ENCODE data around the gene FADS2. TPM values are rescaled to one million over a fixed set of nuclear protein-coding genes. Genes with fewer than 3 reads are reported as not detected.

The FADS2 gene
- total RNA-seq, result 182 and 322 TPM in 2 replicates

GRCh38 chr11:61827571-61828378 is at the start of gene FADS2:
TSS of gene FADS2 (plus strand) at chr11:61828300. CDS start at chr11:61828391, 91 bp downstream.

GRCh38 chr11:61792310-61793082 is 35.6 kb upstream of the FADS2 start, which contains the start of the genes FEN1 and TMEM258:
TSS of gene FEN1 (plus strand) at chr11:61792911. CDS start at chr11:61795362, 2,451 bp downstream.
TSS of gene TMEM258 (minus strand) at chr11:61792599. CDS start at chr11:61792558, 41 bp downstream.

GRCh38 chr11:61816736-61817455 is 11.2 kb upstream of the FADS2 start, which contains the start of gene FADS1:
TSS of gene FADS1 (minus strand) at chr11:61817003. CDS start at chr11:61816929, 74 bp downstream.

GRCh38 chr11:61891331-61892084 is 63.4 kb downstream of the FADS2 start, which contains the start of gene FADS3:
TSS of gene FADS3 (minus strand) at chr11:61891545. CDS start at chr11:61891381, 164 bp downstream.

Other genes starting within 250 kb of the FADS2 start
- 8.9 and 21.5 TPM in 2 replicates for gene SYT7, start 247.2 kb upstream of the FADS2 start, total RNA-seq
- 2.2 and 3.8 TPM in 2 replicates for gene DAGLA, start 147.9 kb upstream of the FADS2 start, total RNA-seq
- 0.40 and 0.44 TPM in 2 replicates for gene MYRF, start 75.7 kb upstream of the FADS2 start, total RNA-seq
- 128 and 138 TPM in 2 replicates for gene TMEM258, start 35.7 kb upstream of the FADS2 start, total RNA-seq
- gene FEN1, start 35.4 kb upstream of the FADS2 start, total RNA-seq, result 19.5 and 39.8 TPM in 2 replicates
- gene FADS1, start 11.3 kb upstream of the FADS2 start, total RNA-seq, result 84.8 and 84.9 TPM in 2 replicates
- gene FADS3, start 63.2 kb downstream of the FADS2 start, total RNA-seq, result 93.7 and 131 TPM in 2 replicates
- 6.6 and 10.0 TPM in 2 replicates for gene RAB3IL1, start 89.3 kb downstream of the FADS2 start, total RNA-seq
- 1.2 TPM in 2 replicates for gene BEST1, start 122.1 kb downstream of the FADS2 start, total RNA-seq
- 871 and 2,309 TPM in 2 replicates for gene FTH1, start 139.3 kb downstream of the FADS2 start, total RNA-seq